DMS79 treated with DMSO at 0.1 percent for 48 hours (cell line): ENCODE measurements around the gene FTH1.

ENCODE experiments used
- DNase-seq: peaks from one replicate; lab custom pipeline; 2025; lab: John Stamatoyannopoulos, UW

Gene FTH1

GRCh38 chr11:61916737-61917333, 50.6 kb downstream of the FTH1 start:
- no peak for DNase-seq

DNA sequence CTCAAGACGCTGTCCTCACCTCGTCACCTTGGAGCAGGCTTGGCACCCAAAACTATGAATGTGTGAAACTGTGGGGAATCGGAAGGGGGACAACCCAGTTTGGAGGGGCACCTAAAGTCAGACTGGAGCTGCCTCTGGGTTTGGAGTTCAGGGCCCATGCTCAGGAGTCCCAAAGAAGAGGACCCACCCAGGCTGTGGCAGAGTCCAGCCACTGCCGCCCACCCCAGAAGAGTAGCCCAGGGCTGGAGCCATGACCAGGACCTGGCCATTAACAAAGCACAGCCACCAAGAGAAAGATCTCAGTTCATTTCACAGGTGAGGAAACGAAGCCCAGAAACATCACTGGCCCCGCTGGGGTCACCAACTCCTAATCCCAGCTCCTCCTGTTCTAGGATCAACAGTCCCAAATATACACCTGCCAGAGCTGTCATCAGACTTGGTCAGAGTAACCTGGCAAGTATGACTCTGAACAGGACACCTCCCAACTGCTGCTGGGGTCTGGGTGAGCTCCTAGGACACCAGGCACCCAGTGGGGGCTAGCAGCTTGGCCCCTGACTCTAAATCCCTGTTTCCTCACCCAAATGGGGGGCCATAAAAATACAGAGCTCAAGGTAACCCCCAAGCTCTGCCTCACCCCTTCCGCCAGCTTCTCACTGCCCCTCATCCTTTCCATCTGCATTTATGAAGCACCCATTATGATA, 52.8 kb downstream of the FTH1 start:
- DNase-seq = no peak
